HG03565 (cell line): ENCODE data around the gene PRRC2A.

Experiments used
- ATAC-seq: cut with Tn5 transposase; IDR thresholded peaks from one replicate; pipeline ENCODE4 v1.9.1; 2021; ENCODE audit warnings: mild to moderate bottlenecking, moderate library complexity; ENCODE audit not compliant: unreplicated experiment

Gene PRRC2A

GRCh38 chr6:31620586-31621319 is at the start of gene PRRC2A:
TSS of gene PRRC2A (plus strand) at chr6:31620715. CDS start at chr6:31622790, 2,075 bp downstream.
- peak; percentile 14 for ATAC-seq

GRCh38 chr6:31572041-31572911 is 48.2 kb upstream of the PRRC2A start, which contains the start of gene LTA:
TSS of gene LTA (plus strand) at chr6:31572289. CDS start at chr6:31572743, 454 bp downstream.
- peak; percentile 21 for ATAC-seq

- no peak for ATAC-seq
Observed at GRCh38 chr6:31573239-31574105, 47.0 kb upstream of the PRRC2A start.

- ATAC-seq: no peak
Observed at GRCh38 chr6:31574106-31575061, 46.1 kb upstream of the PRRC2A start.

- no peak for ATAC-seq
Observed at GRCh38 chr6:31575335-31575901, 45.1 kb upstream of the PRRC2A start, which contains the start of gene TNF. TSS of gene TNF (plus strand) at chr6:31575565. CDS start at chr6:31575742, 177 bp downstream.

GRCh38 chr6:31575952-31576685 is 44.4 kb upstream of the PRRC2A start:
- no peak for ATAC-seq

- no peak for ATAC-seq
Observed at GRCh38 chr6:31576897-31577578, 43.5 kb upstream of the PRRC2A start.

- ATAC-seq: no peak
Observed at GRCh38 chr6:31577579-31577966, 42.9 kb upstream of the PRRC2A start.

GRCh38 chr6:31578184-31579118 is 42.1 kb upstream of the PRRC2A start:
- no peak for ATAC-seq

- no peak for ATAC-seq
Observed at GRCh38 chr6:31579119-31579505, 41.4 kb upstream of the PRRC2A start.

- ATAC-seq: no peak
Observed at GRCh38 chr6:31579546-31580437, 40.7 kb upstream of the PRRC2A start.

GRCh38 chr6:31580438-31580740 is 40.1 kb upstream of the PRRC2A start:
- ATAC-seq: no peak

GRCh38 chr6:31580807-31581433 is 39.6 kb upstream of the PRRC2A start:
- peak; percentile 54 for ATAC-seq

GRCh38 chr6:31581434-31582229 is 38.9 kb upstream of the PRRC2A start:
- no peak for ATAC-seq

- no peak for ATAC-seq
Observed at GRCh38 chr6:31582230-31582643, 38.3 kb upstream of the PRRC2A start, which contains the start of gene LTB. TSS of gene LTB (minus strand) at chr6:31582424. CDS start at chr6:31582417, 7 bp downstream.
